Panc1 (cell line): Measurements from ENCODE around the gene CER1. TPM values are rescaled to one million over a fixed set of nuclear protein-coding genes. Genes with fewer than 3 reads are reported as not detected.

Source experiments
- ATAC-seq: fragments of 200-7000 bp; cut with Tn5 transposase; 2 replicates; pipeline ENCODE4 v1.9.1; 2020; ENCODE audit warnings: mild to moderate bottlenecking, moderate library complexity
- BruUV-seq: library from RNA; stranded (reverse); fragments of 400-500 nt; replicated peaks from 2 replicates; lab custom pipeline; 2021; lab: Mats Ljungman, UMichigan
- CTCF ChIA-PET: fragments of 300-600 bp; sonication (Branson Sonifier 250); formaldehyde crosslinking; loops from one replicate; lab custom pipeline; 2022; ENCODE audit warnings: antibody characterized with exemption; lab: Charles Lee
- POLR2A ChIA-PET: fragments of 300-600 bp; sonication (Branson Sonifier 250); formaldehyde crosslinking; loops from one replicate; lab custom pipeline; 2022; ENCODE audit warnings: antibody characterized with exemption; lab: Charles Lee
- DNase-seq: peaks from one replicate; pipeline ENCODE4 v3.0.0-alpha.2; 2010; ENCODE audit warnings: low read depth, low spot score
- H3K27ac ChIP-seq: 2 replicates; pipeline ENCODE4 v1.5.1; 2011; ENCODE audit warnings: mild to moderate bottlenecking, low read length, inconsistent platforms
- H3K27me3 ChIP-seq: fragments of 200-500 bp; sonication (Bioruptor generic); 2 replicates; pipeline ENCODE4 v1.6.0; 2014; ENCODE audit warnings: low read length, inconsistent platforms; ENCODE audit not compliant: control insufficient read depth, insufficient read depth
- H3K36me3 ChIP-seq: fragments of 200-500 bp; sonication (Bioruptor generic); 2 replicates; pipeline ENCODE4 v1.5.1; 2014; ENCODE audit warnings: inconsistent platforms, mild to moderate bottlenecking, low read length, moderate library complexity; ENCODE audit not compliant: control insufficient read depth, insufficient read depth
- H3K4me1 ChIP-seq: 2 replicates; pipeline ENCODE4 v1.5.1; 2011; ENCODE audit warnings: inconsistent platforms, mild to moderate bottlenecking, low read length, moderate library complexity; ENCODE audit not compliant: control insufficient read depth, insufficient read depth
- H3K4me3 ChIP-seq, 2 experiments: 2 replicates each; pipeline ENCODE4 v1.5.1; 2011 to 2012; ENCODE audit warnings: low read depth in 2 of 2, low read length in 2 of 2, mild to moderate bottlenecking in 2 of 2, inconsistent platforms in 1 of 2, moderate library complexity in 1 of 2
- H3K9me3 ChIP-seq: fragments of 200-500 bp; sonication (Bioruptor generic); 2 replicates; pipeline ENCODE4 v1.5.1; 2014; ENCODE audit warnings: low read depth, mild to moderate bottlenecking, inconsistent platforms, low read length, moderate library complexity; ENCODE audit not compliant: control insufficient read depth, insufficient read depth
- POLR2AphosphoS5 ChIP-seq: IDR thresholded peaks from 2 replicates; pipeline ENCODE4 v1.6.1; 2012; ENCODE audit warnings: mild to moderate bottlenecking, low read depth, low read length, moderate library complexity
- SIN3A ChIP-seq: IDR thresholded peaks from 2 replicates; pipeline ENCODE4 v1.6.1; 2012; ENCODE audit warnings: low read depth, mild to moderate bottlenecking, low read length, moderate library complexity, borderline replicate concordance; ENCODE audit not compliant: insufficient read depth
- TCF7L2 ChIP-seq: IDR thresholded peaks from 2 replicates; pipeline ENCODE4 v1.6.1; 2011; ENCODE audit warnings: mild to moderate bottlenecking, low read depth, low read length, inconsistent platforms
- in situ Hi-C: cut with HindIII; loops from 2 replicates; pipeline ENCODE4 v1.10.0; 2016; ENCODE audit warnings: low sequenced_read_pairs, low pct_unique_long_range_greater_than_20kb
- intact Hi-C: fragments of 100-400 bp; cut with micrococcal nuclease; formaldehyde crosslinking; loops from one replicate; pipeline ENCODE4 v1.10.0; 2022; ENCODE audit not compliant: unreplicated experiment
- total RNA-seq: library from RNA; stranded (reverse); gene quantifications from one replicate; pipeline ENCODE4 v1.2.1, GENCODE V29; 2021; ENCODE audit not compliant: unreplicated experiment
- TF ChIP-seq, protein P1 (sequence below), 2 experiments: IDR thresholded peaks; 2 replicates each; pipeline ENCODE4 v1.6.1; 2011 to 2012; ENCODE audit warnings: low read depth in 2 of 2, control low read depth in 1 of 2, low read length in 1 of 2, mild to moderate bottlenecking in 1 of 2, moderate library complexity in 1 of 2; ENCODE audit not compliant: insufficient read depth in 1 of 2
- TF ChIP-seq, protein P2 (sequence below): fragments of 450-650 bp; IDR thresholded peaks from 2 replicates; pipeline ENCODE4 v1.5.1; 2017; ENCODE audit warnings: mild to moderate bottlenecking

The CER1 gene
- total RNA-seq, 1 experiment from 2014 or later, result not detected

DNA sequence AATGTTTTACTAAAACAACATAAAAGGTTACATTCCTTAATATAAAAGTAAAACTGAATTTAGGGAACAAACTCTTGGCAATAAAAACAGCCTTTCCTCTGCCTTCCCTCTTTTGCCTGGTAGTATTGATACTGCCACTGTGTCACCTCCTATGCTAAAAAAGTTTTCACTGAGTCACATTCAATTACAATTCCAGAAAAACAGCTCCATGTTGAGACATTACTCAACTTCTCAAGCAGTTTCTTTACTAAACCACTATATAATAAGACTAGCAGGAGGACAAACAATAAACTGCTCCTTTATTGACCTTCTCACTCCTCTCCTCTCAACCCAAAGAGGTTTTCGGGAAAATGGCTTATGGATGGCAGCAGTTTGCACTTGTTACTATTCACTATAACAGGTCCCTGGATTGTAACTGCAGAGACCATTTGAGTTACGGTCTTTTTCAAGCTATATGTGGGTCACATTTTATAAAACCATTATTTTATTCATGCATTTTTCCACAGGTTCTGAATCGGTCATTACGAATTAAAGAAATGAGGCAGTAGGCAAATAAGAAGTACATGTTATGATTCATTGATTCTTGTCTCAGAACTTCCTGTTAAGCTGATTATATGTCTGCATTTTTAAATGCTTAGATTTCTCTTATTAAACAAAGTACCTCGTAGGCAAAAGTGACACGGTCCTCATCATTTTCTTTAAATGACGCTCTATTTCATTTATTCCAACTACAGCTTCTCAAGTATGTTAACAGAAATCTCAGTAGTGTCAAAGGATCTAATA, 31.4 kb downstream of the CER1 start:
- H3K4me3 ChIP-seq, result no peak overlapping the region
- ChIA-PET CTCF (no interaction called here), POLR2A (no interaction called here)
- TF ChIP-seq, protein P1, sequence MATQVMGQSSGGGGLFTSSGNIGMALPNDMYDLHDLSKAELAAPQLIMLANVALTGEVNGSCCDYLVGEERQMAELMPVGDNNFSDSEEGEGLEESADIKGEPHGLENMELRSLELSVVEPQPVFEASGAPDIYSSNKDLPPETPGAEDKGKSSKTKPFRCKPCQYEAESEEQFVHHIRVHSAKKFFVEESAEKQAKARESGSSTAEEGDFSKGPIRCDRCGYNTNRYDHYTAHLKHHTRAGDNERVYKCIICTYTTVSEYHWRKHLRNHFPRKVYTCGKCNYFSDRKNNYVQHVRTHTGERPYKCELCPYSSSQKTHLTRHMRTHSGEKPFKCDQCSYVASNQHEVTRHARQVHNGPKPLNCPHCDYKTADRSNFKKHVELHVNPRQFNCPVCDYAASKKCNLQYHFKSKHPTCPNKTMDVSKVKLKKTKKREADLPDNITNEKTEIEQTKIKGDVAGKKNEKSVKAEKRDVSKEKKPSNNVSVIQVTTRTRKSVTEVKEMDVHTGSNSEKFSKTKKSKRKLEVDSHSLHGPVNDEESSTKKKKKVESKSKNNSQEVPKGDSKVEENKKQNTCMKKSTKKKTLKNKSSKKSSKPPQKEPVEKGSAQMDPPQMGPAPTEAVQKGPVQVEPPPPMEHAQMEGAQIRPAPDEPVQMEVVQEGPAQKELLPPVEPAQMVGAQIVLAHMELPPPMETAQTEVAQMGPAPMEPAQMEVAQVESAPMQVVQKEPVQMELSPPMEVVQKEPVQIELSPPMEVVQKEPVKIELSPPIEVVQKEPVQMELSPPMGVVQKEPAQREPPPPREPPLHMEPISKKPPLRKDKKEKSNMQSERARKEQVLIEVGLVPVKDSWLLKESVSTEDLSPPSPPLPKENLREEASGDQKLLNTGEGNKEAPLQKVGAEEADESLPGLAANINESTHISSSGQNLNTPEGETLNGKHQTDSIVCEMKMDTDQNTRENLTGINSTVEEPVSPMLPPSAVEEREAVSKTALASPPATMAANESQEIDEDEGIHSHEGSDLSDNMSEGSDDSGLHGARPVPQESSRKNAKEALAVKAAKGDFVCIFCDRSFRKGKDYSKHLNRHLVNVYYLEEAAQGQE (IDR thresholded peaks at IDR 0.05; ENCODE audit: insufficient read depth in 1 of 2, low read depth in 2 of 2, low read length in 1 of 2), result no peak
- TF ChIP-seq POLR2AphosphoS5 (no peak), TCF7L2 (no peak), SIN3A (no peak)
- TF ChIP-seq, protein P2, sequence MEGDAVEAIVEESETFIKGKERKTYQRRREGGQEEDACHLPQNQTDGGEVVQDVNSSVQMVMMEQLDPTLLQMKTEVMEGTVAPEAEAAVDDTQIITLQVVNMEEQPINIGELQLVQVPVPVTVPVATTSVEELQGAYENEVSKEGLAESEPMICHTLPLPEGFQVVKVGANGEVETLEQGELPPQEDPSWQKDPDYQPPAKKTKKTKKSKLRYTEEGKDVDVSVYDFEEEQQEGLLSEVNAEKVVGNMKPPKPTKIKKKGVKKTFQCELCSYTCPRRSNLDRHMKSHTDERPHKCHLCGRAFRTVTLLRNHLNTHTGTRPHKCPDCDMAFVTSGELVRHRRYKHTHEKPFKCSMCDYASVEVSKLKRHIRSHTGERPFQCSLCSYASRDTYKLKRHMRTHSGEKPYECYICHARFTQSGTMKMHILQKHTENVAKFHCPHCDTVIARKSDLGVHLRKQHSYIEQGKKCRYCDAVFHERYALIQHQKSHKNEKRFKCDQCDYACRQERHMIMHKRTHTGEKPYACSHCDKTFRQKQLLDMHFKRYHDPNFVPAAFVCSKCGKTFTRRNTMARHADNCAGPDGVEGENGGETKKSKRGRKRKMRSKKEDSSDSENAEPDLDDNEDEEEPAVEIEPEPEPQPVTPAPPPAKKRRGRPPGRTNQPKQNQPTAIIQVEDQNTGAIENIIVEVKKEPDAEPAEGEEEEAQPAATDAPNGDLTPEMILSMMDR, result no peak
- in situ Hi-C loops, result no loop called here
- H3K27ac ChIP-seq, result no peak overlapping the region
- ATAC-seq, result no peak
- H3K9me3 ChIP-seq, result no peaks in the 10 kb centered on the region
- no peaks in the 10 kb centered on the region; the same call in 1 of the 2 replicates for H3K4me1 ChIP-seq
- BruUV-seq, result no TSS peak
- H3K36me3 ChIP-seq, result no peaks in the 10 kb centered on the region
- no peaks in the 10 kb centered on the region for H3K27me3 ChIP-seq
- no peak for DNase-seq
- intact Hi-C loops, result no loop called here

DNA sequence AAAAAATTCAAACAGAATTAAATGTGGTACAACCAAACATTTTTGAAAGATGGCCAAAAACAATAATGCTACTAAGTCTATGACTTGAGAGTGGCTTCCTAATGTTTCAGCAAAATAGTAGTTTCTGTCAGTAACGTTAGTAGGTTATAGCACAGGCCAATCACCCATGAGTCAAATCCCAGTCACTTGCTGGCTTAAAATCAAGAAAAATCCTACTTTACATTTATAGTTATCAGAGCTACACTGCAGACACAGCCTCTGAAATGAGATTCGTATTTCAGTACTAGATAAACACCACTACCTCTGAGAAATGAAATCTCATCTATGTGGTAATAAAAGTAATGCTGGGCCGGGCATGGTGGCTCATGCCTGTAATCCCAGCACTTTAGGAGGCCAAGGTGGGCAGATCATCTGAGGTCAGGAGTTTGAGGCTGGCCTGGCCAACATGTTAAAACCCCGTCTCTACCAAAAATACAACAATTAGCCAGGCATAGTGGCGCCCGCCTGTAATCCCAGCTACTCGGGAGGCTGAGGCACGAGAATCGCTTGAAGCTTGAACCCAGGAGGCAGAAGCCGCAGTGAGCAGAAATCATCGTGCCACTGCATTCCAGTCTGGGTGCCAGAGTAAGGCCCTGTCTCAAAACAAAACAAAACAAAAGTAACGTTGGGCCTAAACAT, 35.4 kb downstream of the CER1 start:
- POLR2A ChIA-PET, result no interaction called here

More for the DNA sequence above, 35.4 kb downstream of the CER1 start:
- ATAC-seq (no peak), DNase-seq (no peak)
- in situ Hi-C loops (no loop called here), intact Hi-C loops (no loop called here)
- CTCF ChIA-PET, result no interaction called here
- Histone ChIP-seq H3K4me3 (no peak overlapping the region), H3K4me1 (no peaks in the 10 kb centered on the region; the same call in 1 of the 2 replicates), H3K9me3 (no peaks in the 10 kb centered on the region), H3K36me3 (no peaks in the 10 kb centered on the region), H3K27me3 (no peaks in the 10 kb centered on the region), H3K27ac (no peak overlapping the region)
- TF ChIP-seq, protein P1 (IDR thresholded peaks at IDR 0.05; ENCODE audit: insufficient read depth in 1 of 2, low read depth in 2 of 2, low read length in 1 of 2), result no peak
- TF ChIP-seq POLR2AphosphoS5 (no peak), TCF7L2 (no peak), SIN3A (no peak)
- TF ChIP-seq, protein P2, result no peak
- BruUV-seq, result no TSS peak
